Osteoblast (primary cell): Measurements from ENCODE around the gene RPL11. TPM values are rescaled to one million over a fixed set of nuclear protein-coding genes. Genes with fewer than 3 reads are reported as not detected.
"Not testable (repeated sequence)": the region's sequence is repeated elsewhere in the genome, so short reads cannot be mapped to it uniquely, and the experiment has no call there.

Experiments used
- DNase-seq: peaks from one replicate; pipeline ENCODE4 v3.0.0; 2011; ENCODE audit warnings: low spot score, mixed read lengths; ENCODE audit not compliant: insufficient read length; ENCODE audit errors: missing footprints
- H2AFZ ChIP-seq: 2 replicates; pipeline ENCODE4 v1.6.0; 2011; ENCODE audit warnings: mild to moderate bottlenecking, low read length
- H3K27ac ChIP-seq: 2 replicates; pipeline ENCODE4 v1.5.1; 2011; ENCODE audit warnings: mild to moderate bottlenecking, low read depth, low read length, moderate library complexity
- H3K27me3 ChIP-seq: 2 replicates; pipeline ENCODE4 v1.6.0; 2012; ENCODE audit warnings: mild to moderate bottlenecking, control low read depth, inconsistent platforms, low read length, moderate library complexity; ENCODE audit not compliant: insufficient read depth
- H3K36me3 ChIP-seq: 2 replicates; pipeline ENCODE4 v1.5.1; 2011; ENCODE audit warnings: mild to moderate bottlenecking, low read length, control low read depth, moderate library complexity; ENCODE audit not compliant: insufficient read depth
- H3K4me1 ChIP-seq: 2 replicates; pipeline ENCODE4 v1.5.1; 2011; ENCODE audit warnings: mild to moderate bottlenecking, low read length, control low read depth, moderate library complexity; ENCODE audit not compliant: insufficient read depth
- H3K4me2 ChIP-seq: 2 replicates; pipeline ENCODE4 v1.6.0; 2011; ENCODE audit warnings: mild to moderate bottlenecking, low read length; ENCODE audit not compliant: insufficient read depth
- H3K4me3 ChIP-seq: fragments of 200-600 bp; sonication (generic); 3 replicates; pipeline ENCODE4 v1.5.1; 2012; ENCODE audit warnings: mild to moderate bottlenecking, low read length, inconsistent platforms; ENCODE audit not compliant: insufficient read depth
- H3K79me2 ChIP-seq: 2 replicates; pipeline ENCODE4 v1.6.0; 2012; ENCODE audit warnings: mild to moderate bottlenecking, low read length, control low read depth, inconsistent platforms; ENCODE audit not compliant: insufficient read depth
- H3K9me3 ChIP-seq: 2 replicates; pipeline ENCODE4 v1.5.1; 2011; ENCODE audit warnings: low read depth, low read length, control low read depth
- H4K20me1 ChIP-seq: 2 replicates; pipeline ENCODE4 v1.6.0; 2012; ENCODE audit warnings: mild to moderate bottlenecking, low read length, control low read depth; ENCODE audit not compliant: insufficient read depth
- CTCF ChIP-seq: IDR thresholded peaks from 2 replicates; pipeline ENCODE4 v1.5.1; 2011; ENCODE audit warnings: mild to moderate bottlenecking, low read depth, low read length, moderate library complexity; ENCODE audit errors: extremely low read depth
- total RNA-seq: library from RNA; depleted of rRNA; stranded (reverse); fragments of >200 nt; gene quantifications from 2 replicates; pipeline ENCODE4 v1.2.3, GENCODE V29; 2012

The RPL11 gene
- total RNA-seq, 1 donor = 693 TPM

GRCh38 chr1:23646091-23646490 is 45.5 kb upstream of the RPL11 start:
- no peak for DNase-seq
- no peak overlapping the region for H3K4me2 ChIP-seq
- no peaks in the 10 kb centered on the region for H3K36me3 ChIP-seq
- peaks cover 2% of the 10 kb centered on the region for H3K4me1 ChIP-seq
- H3K27me3 ChIP-seq = peaks cover 13% of the 10 kb centered on the region
- H3K27ac ChIP-seq = no peak overlapping the region
- H4K20me1 ChIP-seq = no peaks in the 10 kb centered on the region
- no peaks in the 10 kb centered on the region for H3K79me2 ChIP-seq
- TF ChIP-seq CTCF = no peak
- H3K9me3 ChIP-seq = no peaks in the 10 kb centered on the region
- H2AFZ ChIP-seq = no peak overlapping the region
- no peak overlapping the region for H3K4me3 ChIP-seq

GRCh38 chr1:23646541-23646940 is 45.1 kb upstream of the RPL11 start:
- H3K4me2 ChIP-seq = no peak overlapping the region
- H2AFZ ChIP-seq = no peak overlapping the region
- H3K9me3 ChIP-seq = no peaks in the 10 kb centered on the region
- peaks cover 15% of the 10 kb centered on the region for H3K27me3 ChIP-seq
- TF ChIP-seq CTCF = no peak
- H3K4me3 ChIP-seq = no peak overlapping the region
- no peaks in the 10 kb centered on the region for H3K79me2 ChIP-seq
- H4K20me1 ChIP-seq = no peaks in the 10 kb centered on the region
- DNase-seq = no peak
- no peaks in the 10 kb centered on the region for H3K36me3 ChIP-seq
- H3K4me1 ChIP-seq = peaks cover 6% of the 10 kb centered on the region
- no peak overlapping the region for H3K27ac ChIP-seq

- DNase-seq = no peak
- H3K4me3 ChIP-seq = no peak overlapping the region
- no peaks in the 10 kb centered on the region for H3K9me3 ChIP-seq
- no peaks in the 10 kb centered on the region for H3K36me3 ChIP-seq
- peaks cover 7% of the 10 kb centered on the region for H3K4me1 ChIP-seq
- H2AFZ ChIP-seq = no peak overlapping the region
- no peak overlapping the region for H3K4me2 ChIP-seq
- peaks cover 18% of the 10 kb centered on the region for H3K27me3 ChIP-seq
- H4K20me1 ChIP-seq = no peaks in the 10 kb centered on the region
- no peaks in the 10 kb centered on the region for H3K79me2 ChIP-seq
- TF ChIP-seq CTCF = no peak
- no peak overlapping the region for H3K27ac ChIP-seq
Observed at GRCh38 chr1:23648576-23648975, 43.0 kb upstream of the RPL11 start.

- not testable (repeated sequence) for H3K79me2 ChIP-seq, H4K20me1 ChIP-seq, DNase-seq, H3K4me1 ChIP-seq, H3K4me3 ChIP-seq, H3K36me3 ChIP-seq, H3K27ac ChIP-seq, H3K4me2 ChIP-seq, H3K9me3 ChIP-seq, H2AFZ ChIP-seq
- H3K27me3 ChIP-seq = peaks cover 18% of the 10 kb centered on the region
Observed at GRCh38 chr1:23649157-23649556, 42.4 kb upstream of the RPL11 start.
